Measurements from ENCODE around the gene TCFL5.

The TCFL5 gene

GRCh38 chr20:62809530-62810428 lies 51.8 kb downstream of the TCFL5 start:
- no peak overlapping the region for H3K4me3 ChIP-seq (ENCODE audit: low read length)
- TF ChIP-seq ZNF274 (IDR thresholded peaks at IDR 0.05; ENCODE audit: low read depth, low read length): no peak

DNA sequence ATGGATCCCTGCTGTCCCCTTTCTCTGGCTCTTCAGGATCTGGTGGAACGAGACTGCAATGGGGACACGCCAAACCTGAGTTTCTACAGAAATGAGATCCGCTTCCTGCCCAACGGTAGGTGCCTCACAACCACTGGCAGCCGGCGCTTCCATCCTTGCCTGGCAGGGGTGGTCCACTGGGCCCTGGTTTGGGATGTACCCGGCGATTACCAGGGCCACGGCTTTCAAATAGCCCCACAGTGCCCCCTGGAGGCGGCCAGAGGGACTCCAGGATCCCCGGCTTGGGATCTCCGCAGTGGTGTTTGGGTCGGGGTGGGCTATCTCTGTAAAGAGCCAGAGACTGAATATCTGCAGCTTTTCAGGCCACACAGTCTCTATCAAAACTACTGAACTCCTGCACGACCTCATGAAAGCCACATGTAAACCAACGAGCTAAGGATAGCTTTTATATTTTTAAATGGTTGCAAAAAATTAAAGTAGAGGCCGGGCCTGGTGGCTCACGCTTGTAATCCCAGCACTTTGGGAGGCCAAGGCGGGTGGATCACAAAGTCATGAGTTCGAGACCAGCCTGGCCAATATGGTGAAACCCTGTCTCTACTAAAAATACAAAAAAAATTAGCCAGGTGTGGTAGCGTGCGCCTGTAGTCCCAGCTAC lies 53.3 kb downstream of the TCFL5 start:
- no peak overlapping the region for H3K4me3 ChIP-seq (ENCODE audit: low read length)
- TF ChIP-seq ZNF274 (IDR thresholded peaks at IDR 0.05; ENCODE audit: low read depth, low read length): no peak

GRCh38 chr20:62807444-62808210 lies 54.0 kb downstream of the TCFL5 start:
- H3K4me3 ChIP-seq (ENCODE audit: low read length): no peak overlapping the region
- no peak for TF ChIP-seq ZNF274 (IDR thresholded peaks at IDR 0.05; ENCODE audit: low read depth, low read length)

DNA sequence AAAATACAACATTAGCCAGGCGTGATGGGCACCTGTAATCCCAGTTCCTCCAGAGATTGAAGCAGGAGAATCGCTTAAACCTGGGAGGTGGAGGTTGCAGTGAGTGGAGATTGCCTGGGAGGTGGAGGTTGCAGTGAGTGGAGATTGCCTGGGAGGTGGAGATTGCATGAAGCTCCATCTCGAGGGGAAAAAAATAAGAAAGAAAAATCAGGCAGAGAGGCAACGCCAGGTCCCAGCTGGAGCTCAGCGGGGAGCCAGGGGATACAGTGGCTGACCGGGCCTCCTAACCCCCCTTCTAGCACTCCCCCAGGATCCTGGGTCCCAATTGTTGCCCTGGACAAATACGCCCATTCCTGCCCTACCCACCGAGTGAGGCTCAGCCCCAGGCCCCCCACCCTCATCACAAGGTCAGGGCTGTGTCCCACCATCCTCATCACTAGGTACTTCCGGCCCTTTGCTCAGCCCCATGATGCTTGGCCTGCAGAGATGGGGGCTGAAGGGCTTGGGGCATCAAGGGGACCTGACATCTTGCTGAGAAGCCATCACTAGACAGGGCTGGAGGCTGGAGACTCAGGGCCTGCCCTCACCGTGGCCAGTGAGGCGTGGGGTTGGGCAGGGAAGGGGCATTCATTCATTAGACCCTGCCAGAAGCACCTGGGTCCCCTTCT lies 55.1 kb downstream of the TCFL5 start:
- TF ChIP-seq ZNF274 (IDR thresholded peaks at IDR 0.05; ENCODE audit: low read depth, low read length): no peak
- H3K4me3 ChIP-seq (ENCODE audit: low read length): peak overlapping the region; percentile 89; the same call in 1 of the 2 replicates

GRCh38 chr20:62805711-62806382 lies 55.8 kb downstream of the TCFL5 start:
- peak overlapping the region; percentile 89 for H3K4me3 ChIP-seq (ENCODE audit: low read length)
- TF ChIP-seq ZNF274 (IDR thresholded peaks at IDR 0.05; ENCODE audit: low read depth, low read length): no peak

GRCh38 chr20:62805155-62805710 lies 56.4 kb downstream of the TCFL5 start:
- peak overlapping the region; percentile 89 for H3K4me3 ChIP-seq (ENCODE audit: low read length)
- no peak for TF ChIP-seq ZNF274 (IDR thresholded peaks at IDR 0.05; ENCODE audit: low read depth, low read length)

DNA sequence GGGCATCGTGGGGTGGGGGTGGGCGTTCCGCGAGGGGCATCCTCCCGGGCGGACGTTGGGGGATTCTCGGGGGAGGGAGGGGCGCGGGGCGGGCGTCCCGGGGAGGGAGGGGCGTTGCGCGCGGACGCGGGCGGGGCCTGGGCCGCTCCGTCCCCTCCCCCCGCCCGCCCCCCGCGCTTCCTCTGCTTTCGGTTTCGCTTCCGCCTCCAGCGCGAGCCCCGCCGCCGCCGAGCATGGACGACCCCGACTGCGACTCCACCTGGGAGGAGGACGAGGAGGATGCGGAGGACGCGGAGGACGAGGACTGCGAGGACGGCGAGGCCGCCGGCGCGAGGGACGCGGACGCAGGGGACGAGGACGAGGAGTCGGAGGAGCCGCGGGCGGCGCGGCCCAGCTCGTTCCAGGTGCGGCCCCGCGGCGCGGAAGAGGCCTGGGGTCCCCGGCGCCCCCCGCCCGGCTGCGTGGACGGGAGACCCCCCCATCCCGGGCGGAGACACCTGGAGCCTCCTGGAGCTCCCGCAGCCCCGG lies 56.9 kb downstream of the TCFL5 start, which contains the start of gene OGFR:
TSS of gene OGFR (plus strand) at position 209 of the 528 bp plus-strand sequence. CDS start at position 234, 25 bp downstream.
- H3K4me3 ChIP-seq (ENCODE audit: low read length): peak within 1 kb of the TSS; percentile 89

GRCh38 chr20:62804021-62804626 lies 57.5 kb downstream of the TCFL5 start:
- no peak for TF ChIP-seq ZNF274 (IDR thresholded peaks at IDR 0.05; ENCODE audit: low read depth, low read length)
- H3K4me3 ChIP-seq (ENCODE audit: low read length): peak overlapping the region; percentile 46; the same call in 1 of the 2 replicates

More for the DNA sequence above, 56.9 kb downstream of the TCFL5 start, which contains the start of gene OGFR:
- TF ChIP-seq ZNF274 (IDR thresholded peaks at IDR 0.05; ENCODE audit: low read depth, low read length): no peak

GRCh38 chr20:62802026-62802712 lies 59.5 kb downstream of the TCFL5 start:
- H3K4me3 ChIP-seq (ENCODE audit: low read length): no peak overlapping the region
- TF ChIP-seq ZNF274 (IDR thresholded peaks at IDR 0.05; ENCODE audit: low read depth, low read length): no peak

- H3K4me3 ChIP-seq (ENCODE audit: low read length): no peak overlapping the region
- TF ChIP-seq ZNF274 (IDR thresholded peaks at IDR 0.05; ENCODE audit: low read depth, low read length): no peak
Measured at GRCh38 chr20:62801284-62802010, 60.2 kb downstream of the TCFL5 start.

Measured in GM08714 (cell line).